HL-60 (cell line): Measurements from ENCODE around the gene SETD5.

Source experiments
- DNase-seq, 2 experiments: peaks; one replicate each; pipeline ENCODE4 v3.0.0-alpha.2; 2010 to 2020; ENCODE audit warnings: low read depth in 1 of 2, low spot score in 1 of 2
- H3K27ac ChIP-seq: fragments of 250-450 bp; sonication (Bioruptor Pico); replicated peaks from 2 replicates; pipeline ENCODE4 v1.5.1; 2020; ENCODE audit warnings: mild to moderate bottlenecking, moderate library complexity
- H3K27me3 ChIP-seq: fragments of 250-450 bp; sonication (Bioruptor Pico); 2 replicates; pipeline ENCODE4 v1.5.1; 2021; ENCODE audit warnings: mild to moderate bottlenecking, moderate library complexity; ENCODE audit not compliant: insufficient read depth, poor library complexity, severe bottlenecking
- H3K4me3 ChIP-seq: replicated peaks from 2 replicates; pipeline ENCODE4 v1.5.1; 2011; ENCODE audit warnings: mild to moderate bottlenecking, control low read depth, low read length; ENCODE audit not compliant: insufficient read depth
- CTCF ChIP-seq: IDR thresholded peaks from one replicate; pipeline ENCODE4 v1.5.1; 2011; ENCODE audit warnings: low read length, control low read depth, inconsistent platforms; ENCODE audit not compliant: insufficient read depth
- GABPA ChIP-seq: IDR thresholded peaks from 2 replicates; pipeline ENCODE4 v1.6.1; 2012; ENCODE audit warnings: low read depth
- POLR2AphosphoS5 ChIP-seq: IDR thresholded peaks from 2 replicates; pipeline ENCODE4 v1.6.1; 2012; ENCODE audit warnings: low read depth
- REST ChIP-seq: IDR thresholded peaks from 2 replicates; pipeline ENCODE4 v1.6.1; 2012; ENCODE audit warnings: low read depth; ENCODE audit not compliant: insufficient replicate concordance
- SPI1 ChIP-seq: IDR thresholded peaks from 2 replicates; pipeline ENCODE4 v1.6.1; 2012; ENCODE audit warnings: low read depth, mild to moderate bottlenecking, borderline replicate concordance

Gene SETD5

GRCh38 chr3:9469986-9470385, 72.6 kb downstream of the SETD5 start:
- TF ChIP-seq SPI1 (no peak), CTCF (no peak), REST (no peak), GABPA (no peak), POLR2AphosphoS5 (no peak)
- Histone ChIP-seq H3K27ac (no peak overlapping the region), H3K4me3 (no peak overlapping the region), H3K27me3 (no peaks in the 10 kb centered on the region)
- DNase-seq, result no peak

- no peak overlapping the region for H3K27ac ChIP-seq
- TF ChIP-seq GABPA, result no peak
- TF ChIP-seq REST, result no peak
- DNase-seq, result no peak
- H3K4me3 ChIP-seq, result no peak overlapping the region
- no peaks in the 10 kb centered on the region for H3K27me3 ChIP-seq
These were observed 76.2 kb downstream of the SETD5 start for GRCh38 chr3:9473496-9474065.

- H3K4me3 ChIP-seq, result no peak overlapping the region
- DNase-seq, result no peak
- no peak for TF ChIP-seq POLR2AphosphoS5
- H3K27me3 ChIP-seq, result no peaks in the 10 kb centered on the region
- H3K27ac ChIP-seq, result no peak overlapping the region
These were observed 77.1 kb downstream of the SETD5 start for GRCh38 chr3:9474482-9474881.

GRCh38 chr3:9476935-9477334, 79.5 kb downstream of the SETD5 start:
- no peak for TF ChIP-seq POLR2AphosphoS5
- no peak for TF ChIP-seq REST
- TF ChIP-seq SPI1, result no peak
- TF ChIP-seq CTCF, result no peak
- Histone ChIP-seq H3K27ac (no peak overlapping the region), H3K27me3 (no peaks in the 10 kb centered on the region), H3K4me3 (no peak overlapping the region)
- no peak for DNase-seq
